H1 (cell line): ENCODE data around the gene MAIP1. TPM values are rescaled to one million over a fixed set of nuclear protein-coding genes. Genes with fewer than 3 reads are reported as not detected.

ENCODE experiments used
- CTCF ChIA-PET: fragments of 300-600 bp; sonication (Branson Sonifier 250); formaldehyde crosslinking; loops from one replicate; lab custom pipeline; 2021; ENCODE audit not compliant: partially characterized antibody; lab: Charles Lee
- POLR2A ChIA-PET: fragments of 300-600 bp; sonication (Branson Sonifier 250); formaldehyde crosslinking; loops from one replicate; lab custom pipeline; 2021; ENCODE audit warnings: inconsistent platforms; ENCODE audit not compliant: partially characterized antibody; lab: Charles Lee
- DNase-seq, 2 experiments: peaks; one replicate each; pipeline versions ENCODE4 v3.0.0 to v3.0.0-alpha.2; 2010 to 2022; ENCODE audit warnings: low spot score in 2 of 2, low read depth in 1 of 2, mixed read lengths in 1 of 2
- FAIRE-seq: peaks from 2 replicates; lab custom pipeline; 2011; peaks lifted over from hg19 to GRCh38; lab: Jason Lieb, UNC
- H2AFZ ChIP-seq: 2 replicates; pipeline ENCODE4 v1.8.1; 2012; ENCODE audit warnings: low read length, inconsistent platforms
- H2AK5ac ChIP-seq: 2 replicates; pipeline ENCODE4 v1.6.1; 2013; ENCODE audit warnings: low read depth, low read length
- H2BK120ac ChIP-seq: replicated peaks from 2 replicates; pipeline ENCODE3; 2013; ENCODE audit warnings: low read depth, low read length, inconsistent platforms
- H2BK12ac ChIP-seq: 2 replicates; pipeline ENCODE4 v1.6.1; 2013; ENCODE audit warnings: low read depth, low read length
- H2BK15ac ChIP-seq: 2 replicates; pipeline ENCODE4 v1.6.1; 2013; ENCODE audit warnings: low read length
- H2BK20ac ChIP-seq: 2 replicates; pipeline ENCODE4 v1.6.1; 2013; ENCODE audit warnings: low read length
- H2BK5ac ChIP-seq: 2 replicates; pipeline ENCODE4 v1.6.1; 2013; ENCODE audit warnings: low read depth, low read length
- H3K14ac ChIP-seq: 2 replicates; pipeline ENCODE4 v1.6.1; 2013; ENCODE audit warnings: inconsistent platforms; ENCODE audit not compliant: insufficient read length
- H3K18ac ChIP-seq: 2 replicates; pipeline ENCODE4 v1.6.1; 2013; ENCODE audit warnings: low read length; ENCODE audit errors: extremely low read depth
- H3K23ac ChIP-seq: 2 replicates; pipeline ENCODE4 v1.6.1; 2013; ENCODE audit warnings: inconsistent platforms; ENCODE audit not compliant: insufficient read length
- H3K23me2 ChIP-seq: 2 replicates; pipeline ENCODE4 v1.6.1; 2013; ENCODE audit warnings: low read depth, low read length
- H3K27ac ChIP-seq: 2 replicates; pipeline ENCODE4 v1.6.1; 2011; ENCODE audit warnings: low read depth, low read length, inconsistent platforms
- H3K27me3 ChIP-seq, 4 experiments: replicated peaks in 1 of 4; 1 replicate in 1 of 4; 2 replicates in 3 of 4; pipeline versions ENCODE4 v1.6.1 to v1.8.1; 2011 to 2013; ENCODE audit warnings: low read length in 3 of 4, mild to moderate bottlenecking in 3 of 4, inconsistent platforms in 2 of 4, mixed read lengths in 2 of 4, moderate library complexity in 1 of 4; ENCODE audit not compliant: control insufficient read depth in 3 of 4, insufficient read depth in 3 of 4; ENCODE audit errors: extremely low read depth in 1 of 4
- H3K36me3 ChIP-seq, 4 experiments: 2 replicates each; pipeline versions ENCODE4 v1.6.1 to v1.8.1; 2011 to 2013; ENCODE audit warnings: mild to moderate bottlenecking in 4 of 4, low read length in 3 of 4, moderate library complexity in 2 of 4, control low read depth in 1 of 4, inconsistent platforms in 1 of 4; ENCODE audit not compliant: insufficient read depth in 4 of 4, control insufficient read depth in 2 of 4
- H3K4ac ChIP-seq: replicated peaks from 2 replicates; pipeline ENCODE3; 2013; ENCODE audit warnings: low read length, low read depth, mixed read lengths, inconsistent platforms; ENCODE audit not compliant: insufficient read length
- H3K4me1 ChIP-seq, 4 experiments: replicated peaks in 1 of 4; 1 replicate in 1 of 4; 2 replicates in 3 of 4; pipeline versions ENCODE4 v1.6.1 to v1.8.1; 2011 to 2013; ENCODE audit warnings: low read length in 3 of 4, inconsistent platforms in 2 of 4, mixed read lengths in 1 of 4; ENCODE audit not compliant: insufficient read depth in 4 of 4, control insufficient read depth in 3 of 4
- H3K4me2 ChIP-seq, 2 experiments: 2 replicates each; pipeline versions ENCODE4 v1.6.1 to v1.8.1; 2011 to 2013; ENCODE audit warnings: low read depth in 2 of 2, low read length in 2 of 2, control low read depth in 1 of 2, inconsistent platforms in 1 of 2, mild to moderate bottlenecking in 1 of 2; ENCODE audit not compliant: insufficient read depth in 1 of 2
- H3K4me3 ChIP-seq, 4 experiments: fragments of 200-600, 300-600 bp in 1 of 4; sonication (generic), shearing (Covaris generic), sonication (Bioruptor Twin) in 1 of 4; 2 replicates each; pipeline versions ENCODE4 v1.5.1 to v1.8.1; 2011 to 2016; ENCODE audit warnings: low read length in 4 of 4, low read depth in 3 of 4, control low read depth in 2 of 4, inconsistent platforms in 2 of 4, mild to moderate bottlenecking in 2 of 4, mixed read lengths in 1 of 4, moderate library complexity in 1 of 4; ENCODE audit not compliant: insufficient read depth in 2 of 4; ENCODE audit errors: extremely low read depth in 1 of 4
- H3K56ac ChIP-seq: replicated peaks from 2 replicates; pipeline ENCODE3; 2013; ENCODE audit warnings: low read depth, mild to moderate bottlenecking, mixed read lengths, low read length, inconsistent platforms; ENCODE audit not compliant: insufficient read length
- H3K79me1 ChIP-seq: 2 replicates; pipeline ENCODE4 v1.6.1; 2013; ENCODE audit warnings: low read depth, low read length, control low read depth
- H3K79me2 ChIP-seq, 2 experiments: 2 replicates each; pipeline versions ENCODE4 v1.6.1 to v1.8.1; 2012 to 2013; ENCODE audit warnings: low read length in 2 of 2, mild to moderate bottlenecking in 2 of 2, inconsistent platforms in 1 of 2; ENCODE audit not compliant: insufficient read depth in 2 of 2, control insufficient read depth in 1 of 2
- H3K9ac ChIP-seq, 4 experiments: replicated peaks in 1 of 4; 1 replicate in 1 of 4; 2 replicates in 3 of 4; pipeline versions ENCODE4 v1.6.1 to v1.8.1; 2011 to 2013; ENCODE audit warnings: low read depth in 3 of 4, low read length in 3 of 4, control low read depth in 2 of 4, mild to moderate bottlenecking in 2 of 4, moderate library complexity in 2 of 4, inconsistent platforms in 1 of 4; ENCODE audit errors: extremely low read depth in 1 of 4
- H3K9me3 ChIP-seq, 2 experiments: 2 replicates each; pipeline versions ENCODE4 v1.6.1 to v1.8.1; 2012 to 2013; ENCODE audit warnings: mild to moderate bottlenecking in 2 of 2, moderate library complexity in 2 of 2, control low read depth in 1 of 2, inconsistent platforms in 1 of 2, low read depth in 1 of 2, low read length in 1 of 2, mixed read lengths in 1 of 2; ENCODE audit not compliant: insufficient read depth in 2 of 2
- H4K20me1 ChIP-seq, 2 experiments: replicated peaks in 1 of 2; 2 replicates each; pipeline versions ENCODE3 to v1.8.1; 2011 to 2013; ENCODE audit warnings: inconsistent platforms in 2 of 2, low read length in 2 of 2, mild to moderate bottlenecking in 1 of 2; ENCODE audit not compliant: insufficient read depth in 2 of 2, control insufficient read depth in 1 of 2
- H4K5ac ChIP-seq: 2 replicates; pipeline ENCODE4 v1.6.1; 2013; ENCODE audit warnings: low read length, low read depth, mixed read lengths, inconsistent platforms; ENCODE audit not compliant: insufficient read length
- H4K8ac ChIP-seq: 2 replicates; pipeline ENCODE4 v1.8.0; 2013; ENCODE audit warnings: mild to moderate bottlenecking, moderate library complexity, low read length, inconsistent platforms; ENCODE audit not compliant: insufficient read depth; ENCODE audit errors: extremely low read depth
- H4K91ac ChIP-seq: replicated peaks from 2 replicates; pipeline ENCODE3; 2013; ENCODE audit warnings: low read length, mixed read lengths, inconsistent platforms; ENCODE audit not compliant: insufficient read length
- SRF ChIP-seq: IDR thresholded peaks from 2 replicates; pipeline ENCODE4 v1.6.1; 2011; ENCODE audit warnings: mild to moderate bottlenecking, low read depth, low read length, moderate library complexity
- WGBS, 2 experiments: shearing (Covaris generic) in 1 of 2; methylation state at CpG; one replicate each; pipeline versions ENCODE4 v1.1.6 to v1.1.7; 2013 to 2015; ENCODE audit warnings: low lambda C conversion rate in 2 of 2, mixed read lengths in 2 of 2, inconsistent platforms in 1 of 2, low coverage in 1 of 2, missing lambda C conversion rate in 1 of 2; ENCODE audit not compliant: insufficient replicate concordance in 2 of 2, insufficient coverage in 1 of 2, insufficient read length in 1 of 2; ENCODE audit errors: extremely low coverage in 1 of 2, missing lambda C conversion rate in 1 of 2; 5-methylcytosine and 5-hydroxymethylcytosine counted together
- polyA plus RNA-seq, 7 experiments: library from polyadenylated mRNA; depleted of rRNA in 3 of 7; stranded (reverse) in 5 of 7; unstranded in 2 of 7; fragments of >200 nt in 5 of 7; fragments of 200-250 nt in 2 of 7; gene quantifications; 1 replicate in 5 of 7; 2 replicates in 1 of 7; 4 replicates in 1 of 7; pipeline versions ENCODE4 v1.2.1 to v1.2.3, GENCODE V29; 2011 to 2013; ENCODE audit warnings: missing spikeins in 2 of 7, mixed read lengths in 2 of 7
- total RNA-seq: library from RNA; stranded (reverse); fragmentation: NEBNext Ultra II Directional; extraction: Animal tissue kit (Norgen Biotek cat#: 25700); gene quantifications from 2 replicates; pipeline ENCODE4 v1.2.1, GENCODE V29; 2021

The MAIP1 gene
- total and polyA plus RNA-seq, 2 of the 8 experiments (the other 6 are each of a cell fraction or from before 2014, with no cell fraction given), result 23.2 to 28.5 TPM

DNA sequence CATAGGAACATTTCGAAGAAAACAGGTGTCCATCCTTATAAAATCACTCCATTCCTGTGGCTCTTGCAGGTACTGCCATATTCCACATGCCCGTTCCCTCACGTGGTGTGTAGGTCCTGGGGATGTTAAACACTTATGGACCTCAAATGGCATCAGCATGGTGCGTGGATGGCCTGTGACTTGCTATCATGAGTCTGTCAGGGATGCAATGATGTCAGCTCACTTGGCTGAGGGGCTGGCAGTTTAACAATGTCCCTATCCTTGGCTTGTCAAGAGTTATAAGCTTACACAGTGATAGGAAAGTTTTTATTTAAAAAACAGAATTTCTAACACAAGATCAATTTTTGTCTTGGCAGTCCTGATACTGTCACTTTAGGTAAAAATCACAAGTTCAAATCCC is 28.8 kb downstream of the MAIP1 start:
- H3K9ac ChIP-seq, result no peak overlapping the region; a peak in 2 of 7 replicates
- no peak for DNase-seq

More for the DNA sequence above, 28.8 kb downstream of the MAIP1 start:
- peak overlapping the region; percentile 67 for H2BK120ac ChIP-seq
- H4K8ac ChIP-seq, result no peak overlapping the region
- FAIRE-seq, result no peak
- POLR2A ChIA-PET, result interaction anchor here (0.9 to 1.1 kb wide), 4 partner anchors 13 to 497 kb away, joined by 3 to 4 read pairs (median 3); no protein-coding TSS in a partner anchor
- no peaks in the 10 kb centered on the region for H3K27me3 ChIP-seq
- H3K27ac ChIP-seq, result no peak overlapping the region; the same call in 1 of the 2 replicates
- 0 out of 2 replicates have a peak, but pooled peaks cover 1% of the 10 kb centered on the region for H3K23me2 ChIP-seq
- H3K23ac ChIP-seq, result no peak overlapping the region
- no peak overlapping the region for H2BK15ac ChIP-seq
- H4K5ac ChIP-seq, result peak overlapping the region; percentile 17
- H3K79me1 ChIP-seq, result no peaks in the 10 kb centered on the region
- H3K56ac ChIP-seq, result no peak overlapping the region
- H3K4me3 ChIP-seq, result no peak overlapping the region
- peak overlapping the region; percentile 87 for H4K91ac ChIP-seq
- H3K4me2 ChIP-seq, result peak overlapping the region; percentile 20 to 22; a peak in 2 of 4 replicates
- H3K4ac ChIP-seq, result peak overlapping the region; percentile 41
- no peaks in the 10 kb centered on the region for H3K9me3 ChIP-seq
- H4K20me1 ChIP-seq, result no peaks in the 10 kb centered on the region
- H3K14ac ChIP-seq, result no peak overlapping the region
- peak overlapping the region; percentile 82 for H2BK5ac ChIP-seq
- WGBS, 2 experiments, result 73% methylated on average over 4 of the region's 4 CpGs; no CpG with 5 or more reads in 1 of the 2 experiments
- H3K79me2 ChIP-seq, result no peaks in the 10 kb centered on the region
- H2BK12ac ChIP-seq, result peak overlapping the region; percentile 99
- peak overlapping the region; percentile 96; the same call in 1 of the 2 replicates for H2AK5ac ChIP-seq
- peaks cover 6 to 20% (median 14%) of the 10 kb centered on the region in 4 experiments; a peak in 6 of 7 replicates for H3K4me1 ChIP-seq
- H3K18ac ChIP-seq, result peak overlapping the region; percentile 98
- H2BK20ac ChIP-seq, result peak overlapping the region; percentile 24; the same call in 1 of the 2 replicates
- no peak overlapping the region for H2AFZ ChIP-seq
- TF ChIP-seq SRF, result no peak
- TF ChIP-seq, all 59 proteins: peak for 0
- no peaks in the 10 kb centered on the region for H3K36me3 ChIP-seq
- CTCF ChIA-PET, result interaction anchor here (0.6 to 3.7 kb wide), 28 partner anchors 9 to 719 kb away, joined by 3 to 20 read pairs (median 6); partner anchors contain the start of gene KCTD18
